Right lobe of liver (tissue), 4 donors: ENCODE results near the gene RSPH3.

Experiments used
- POLR2A ChIP-seq: fragments of 450-650 bp; IDR thresholded peaks from one replicate; pipeline ENCODE4 v1.6.1; 2017; ENCODE audit warnings: antibody characterized with exemption, mild to moderate bottlenecking
- TF ChIP-seq, protein P1 (sequence below), 4 donors: fragments of 200-600 bp in 3 of 4; fragments of 450-650 bp in 1 of 4; IDR thresholded peaks; one replicate each; pipeline versions ENCODE4 v1.5.1 to v1.8.0; 2016 to 2022; ENCODE audit warnings: antibody characterized with exemption in 4 of 4, mild to moderate bottlenecking in 2 of 4
- donor health status: DM: no; HTN: no; CAD: no.
- donor health status: DM: no; HTN: no; CAD: no.
- donor health status: DM: no; HTN: yes; CAD: no.

DNA sequence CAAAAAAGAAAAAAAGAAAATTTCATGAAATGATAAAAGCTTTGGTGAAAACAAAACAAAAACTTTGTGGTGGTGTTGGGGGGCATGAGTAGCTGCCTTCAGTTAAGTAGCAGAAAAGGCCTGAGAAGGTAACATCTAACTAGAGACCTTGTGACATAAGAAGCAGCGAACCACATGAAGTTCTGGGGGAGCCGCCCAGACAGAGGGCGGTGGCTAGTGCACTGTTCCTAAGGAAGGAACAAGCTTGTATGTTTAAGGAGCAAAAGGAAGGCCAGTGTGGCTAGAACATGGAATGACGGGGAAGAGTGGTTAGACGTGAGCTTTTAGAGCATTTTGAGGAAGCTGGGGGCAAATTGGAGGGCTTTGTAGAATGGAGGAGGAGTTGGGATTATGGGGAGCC is 7.5 kb upstream of the RSPH3 start:
- TF ChIP-seq, protein P1, sequence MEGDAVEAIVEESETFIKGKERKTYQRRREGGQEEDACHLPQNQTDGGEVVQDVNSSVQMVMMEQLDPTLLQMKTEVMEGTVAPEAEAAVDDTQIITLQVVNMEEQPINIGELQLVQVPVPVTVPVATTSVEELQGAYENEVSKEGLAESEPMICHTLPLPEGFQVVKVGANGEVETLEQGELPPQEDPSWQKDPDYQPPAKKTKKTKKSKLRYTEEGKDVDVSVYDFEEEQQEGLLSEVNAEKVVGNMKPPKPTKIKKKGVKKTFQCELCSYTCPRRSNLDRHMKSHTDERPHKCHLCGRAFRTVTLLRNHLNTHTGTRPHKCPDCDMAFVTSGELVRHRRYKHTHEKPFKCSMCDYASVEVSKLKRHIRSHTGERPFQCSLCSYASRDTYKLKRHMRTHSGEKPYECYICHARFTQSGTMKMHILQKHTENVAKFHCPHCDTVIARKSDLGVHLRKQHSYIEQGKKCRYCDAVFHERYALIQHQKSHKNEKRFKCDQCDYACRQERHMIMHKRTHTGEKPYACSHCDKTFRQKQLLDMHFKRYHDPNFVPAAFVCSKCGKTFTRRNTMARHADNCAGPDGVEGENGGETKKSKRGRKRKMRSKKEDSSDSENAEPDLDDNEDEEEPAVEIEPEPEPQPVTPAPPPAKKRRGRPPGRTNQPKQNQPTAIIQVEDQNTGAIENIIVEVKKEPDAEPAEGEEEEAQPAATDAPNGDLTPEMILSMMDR (IDR thresholded peaks at IDR 0.05) = no peak
- no peak for TF ChIP-seq POLR2A
